KBM-7 (cell line): Measurements from ENCODE around the gene LBR.

Experiments used
- DNase-seq: peaks from one replicate; pipeline ENCODE4 v3.0.0-alpha.2; 2015
- in situ Hi-C: fragments of 300-500 bp; cut with MboI; formaldehyde crosslinking; loops from 2 replicates; pipeline ENCODE4 v1.14.3; 2020; ENCODE audit warnings: low sequenced_read_pairs, low pct_unique_long_range_greater_than_20kb, mixed read lengths

LBR gene

DNA sequence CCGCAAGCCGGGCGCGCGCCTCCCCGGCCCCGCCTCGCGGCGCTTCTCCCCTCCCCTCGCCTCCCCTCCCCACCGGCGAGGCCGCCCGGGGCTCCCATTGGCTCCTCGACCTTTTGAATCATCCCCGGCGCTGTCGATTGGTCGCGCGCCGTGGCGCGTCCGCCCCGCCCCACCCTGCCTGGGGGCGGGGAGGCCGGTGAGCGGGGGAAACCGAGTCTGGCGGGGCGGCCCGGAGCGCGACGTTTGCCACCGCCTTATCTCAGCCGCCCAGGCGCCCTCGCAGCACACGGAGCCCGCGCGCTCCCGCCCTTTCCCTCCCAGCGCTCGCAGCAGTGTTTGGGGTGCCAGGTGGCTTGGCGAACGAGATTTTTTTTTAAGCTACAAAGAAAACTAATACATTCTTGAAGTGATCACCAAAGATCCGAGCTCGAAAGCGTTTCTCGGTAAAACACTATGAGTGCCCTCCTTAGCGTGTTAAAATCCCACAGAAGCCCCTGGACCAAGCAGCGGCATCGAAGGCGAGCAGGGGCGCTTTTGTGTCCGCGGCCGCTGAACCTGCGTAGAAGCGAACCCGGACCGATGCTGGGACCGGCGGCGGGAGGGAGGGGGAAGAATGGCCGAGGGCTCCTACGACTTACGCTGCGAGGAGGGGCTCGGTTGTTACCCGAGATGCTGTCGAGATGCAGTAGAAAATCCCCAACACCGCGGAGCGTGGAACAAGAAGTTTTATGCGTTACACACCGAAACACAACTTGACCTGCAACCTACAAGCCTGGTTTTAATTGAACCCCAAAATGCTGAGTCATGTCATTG is 436 bp upstream of the LBR start:
- in situ Hi-C loops = no loop called here

DNA sequence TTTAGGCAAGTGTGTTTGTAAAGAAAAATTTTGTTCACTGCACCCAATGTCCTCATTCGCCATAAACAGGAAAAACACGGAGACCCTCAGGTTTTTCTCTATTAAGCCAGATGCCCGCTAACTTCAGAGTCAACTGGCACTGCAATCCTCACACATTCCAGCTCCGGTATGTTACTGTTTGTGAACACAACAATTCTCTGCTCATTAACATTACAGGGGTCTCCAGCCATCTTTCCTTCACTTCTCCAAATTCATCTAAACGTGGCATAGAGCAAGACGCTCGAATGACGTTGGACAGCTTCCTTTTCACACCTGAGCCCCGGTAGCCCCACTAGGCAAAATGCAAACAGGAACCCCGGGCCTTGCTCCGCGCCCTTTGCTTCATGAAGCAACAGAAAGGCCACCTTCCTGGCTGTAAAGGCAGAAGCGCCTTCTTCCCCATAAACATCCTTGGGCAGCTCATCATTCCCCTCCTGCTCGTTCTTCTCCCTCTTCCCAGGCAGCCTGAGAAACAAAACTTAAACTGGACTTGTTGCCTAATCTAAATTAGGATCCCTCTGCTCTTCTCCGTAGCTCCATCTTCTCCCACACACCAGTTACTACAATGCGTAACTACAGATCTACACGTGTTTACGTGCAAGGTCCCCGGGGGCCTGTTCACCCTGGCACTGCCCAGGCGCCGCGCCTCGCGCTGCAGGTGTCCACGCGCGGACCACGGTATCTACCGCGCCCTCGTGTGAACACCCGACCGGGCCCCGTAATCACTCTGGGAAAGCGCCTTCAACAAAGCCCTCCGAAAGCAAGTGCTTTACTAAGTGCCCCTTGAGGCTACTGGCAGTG is 1.2 kb downstream of the LBR start:
- DNase-seq = peak; percentile 58
- in situ Hi-C loops = no loop called here

More for the DNA sequence above, 436 bp upstream of the LBR start:
- DNase-seq = peak; percentile 88

DNA sequence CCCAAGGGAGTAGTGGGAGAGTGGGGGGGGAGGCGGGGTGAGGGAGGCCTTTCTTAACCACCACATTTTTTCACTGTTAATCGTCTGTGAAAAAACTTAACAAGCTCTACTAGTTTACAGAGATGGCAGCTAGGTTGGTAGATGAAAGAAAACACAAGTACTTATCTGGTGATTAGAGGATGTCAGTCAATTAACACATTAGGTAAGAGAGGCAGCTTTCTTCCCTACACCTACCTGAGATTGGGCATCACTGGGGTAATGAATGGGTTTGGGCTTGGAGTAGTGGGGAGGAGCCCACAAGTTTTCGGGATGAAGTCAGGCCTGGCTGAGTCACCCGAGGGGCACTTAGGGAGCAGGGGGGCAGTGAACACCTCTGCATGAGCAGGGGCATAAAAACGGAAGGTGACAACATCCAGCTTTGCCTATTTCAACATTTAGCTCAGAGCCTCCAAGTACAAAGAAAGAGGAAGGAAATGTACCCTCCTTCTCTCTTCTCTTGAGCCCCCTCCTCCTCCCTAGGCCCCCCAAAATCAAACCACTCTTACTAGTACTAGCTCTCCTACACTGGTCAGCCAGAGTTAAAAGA is 2.5 kb downstream of the LBR start:
- in situ Hi-C loops = no loop called here
- DNase-seq = peak; percentile 71

DNA sequence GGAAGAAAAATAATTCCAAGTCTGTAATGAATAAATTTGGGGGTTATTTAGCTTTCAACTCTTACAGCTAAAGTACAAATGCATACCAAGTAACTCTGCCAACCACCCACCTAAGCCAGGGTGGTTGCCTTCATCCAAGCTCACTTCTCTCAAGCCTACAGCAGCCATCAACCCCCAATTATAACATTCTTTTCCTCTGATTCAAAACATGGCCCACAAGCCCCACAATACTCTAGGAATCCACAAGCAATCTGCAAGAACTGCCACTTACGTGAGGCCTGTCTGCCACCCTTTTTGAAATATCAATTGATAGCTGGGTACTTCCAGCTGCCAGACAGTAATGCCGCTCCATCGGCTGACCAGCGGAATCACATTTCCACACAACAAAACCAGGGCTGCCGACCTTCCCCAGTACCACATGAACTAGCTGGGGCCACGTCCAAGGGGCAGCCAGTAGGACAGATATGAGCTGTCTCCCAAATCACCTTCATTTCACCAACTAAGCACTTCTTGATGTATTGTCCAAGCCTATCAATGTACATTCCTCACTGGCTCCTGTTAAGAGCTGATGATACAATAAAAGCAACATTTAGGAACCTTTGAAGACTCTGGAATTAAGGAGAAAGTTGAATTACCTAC is 3.2 kb downstream of the LBR start:
- in situ Hi-C loops = no loop called here
- no peak for DNase-seq

DNA sequence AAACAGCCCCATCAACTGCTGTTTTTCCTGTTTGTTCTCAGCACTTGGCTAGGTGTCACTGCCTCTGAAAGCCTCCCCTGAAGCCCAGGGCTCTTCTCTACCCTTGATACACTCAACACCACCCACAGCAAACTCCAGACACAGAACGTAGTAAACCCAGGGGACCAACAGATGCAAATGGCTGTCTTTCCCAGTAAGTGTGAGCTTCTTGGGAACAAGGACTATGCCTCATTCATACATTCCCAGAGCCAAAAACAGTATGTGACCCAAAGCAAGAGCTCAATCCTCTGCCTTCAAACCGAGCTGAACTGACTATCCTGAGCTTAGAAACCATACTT is 4.4 kb downstream of the LBR start:
- DNase-seq = no peak
- in situ Hi-C loops = no loop called here

DNA sequence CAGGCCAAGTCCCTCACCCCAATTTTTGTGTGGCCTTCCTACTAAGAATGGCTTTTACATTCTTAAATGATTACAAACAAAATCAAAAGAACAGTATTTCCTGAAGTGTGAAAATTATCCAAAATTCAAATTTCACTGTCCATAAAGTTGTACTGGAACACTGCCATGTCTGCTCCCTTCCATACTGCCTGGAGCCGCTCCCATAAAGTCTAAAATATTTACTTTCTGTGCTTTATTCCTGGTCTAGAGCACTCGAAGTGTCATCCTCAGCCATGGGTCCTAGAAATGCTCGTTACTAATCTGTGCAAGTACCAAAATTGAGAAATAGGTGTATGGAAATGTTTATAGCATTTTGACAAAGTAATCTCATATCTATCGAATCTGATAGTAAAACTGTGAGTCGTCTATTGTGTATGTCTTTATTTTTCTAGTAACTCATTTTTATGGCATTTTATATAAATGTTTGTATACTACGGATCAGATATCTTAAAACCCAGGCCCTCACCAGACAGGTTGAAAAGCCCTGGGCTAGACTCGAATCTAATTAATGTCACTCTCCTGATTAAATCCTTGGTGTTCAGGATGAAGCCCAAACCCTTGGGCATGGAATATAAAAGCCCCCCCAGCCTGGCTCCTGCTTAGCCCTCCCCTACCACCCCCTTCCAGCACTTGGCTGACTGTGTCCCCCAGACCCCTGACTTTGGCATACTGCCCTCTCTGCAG is 4.9 kb downstream of the LBR start:
- DNase-seq = no peak
- in situ Hi-C loops = no loop called here

DNA sequence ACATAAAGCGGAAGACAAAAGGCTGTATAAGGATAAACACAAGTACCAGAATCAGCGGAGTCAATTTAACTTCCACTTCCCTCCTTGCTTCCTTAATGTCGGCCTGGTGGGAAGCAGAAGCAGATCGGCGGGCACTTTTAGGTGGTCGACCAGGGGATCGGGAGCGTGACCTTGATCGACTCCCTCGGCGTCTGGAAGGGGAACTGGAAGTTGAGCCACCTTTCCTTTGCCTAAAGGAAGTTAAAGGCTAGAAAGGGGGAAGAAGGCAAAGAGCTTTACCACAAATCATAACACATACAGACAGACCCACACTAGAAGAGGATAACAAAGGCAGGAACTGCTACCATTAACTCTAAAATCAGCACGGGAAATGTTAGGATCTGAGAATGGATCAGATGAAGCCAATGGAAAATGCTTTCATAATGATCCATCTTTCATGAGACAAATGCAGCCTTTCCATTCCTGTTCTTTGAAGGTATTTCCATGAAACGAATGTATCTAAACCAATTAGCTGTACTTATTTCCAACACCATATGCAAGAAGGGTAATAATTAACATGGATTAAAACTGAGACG is 5.7 kb downstream of the LBR start:
- in situ Hi-C loops = no loop called here
- DNase-seq = peak; percentile 52

DNA sequence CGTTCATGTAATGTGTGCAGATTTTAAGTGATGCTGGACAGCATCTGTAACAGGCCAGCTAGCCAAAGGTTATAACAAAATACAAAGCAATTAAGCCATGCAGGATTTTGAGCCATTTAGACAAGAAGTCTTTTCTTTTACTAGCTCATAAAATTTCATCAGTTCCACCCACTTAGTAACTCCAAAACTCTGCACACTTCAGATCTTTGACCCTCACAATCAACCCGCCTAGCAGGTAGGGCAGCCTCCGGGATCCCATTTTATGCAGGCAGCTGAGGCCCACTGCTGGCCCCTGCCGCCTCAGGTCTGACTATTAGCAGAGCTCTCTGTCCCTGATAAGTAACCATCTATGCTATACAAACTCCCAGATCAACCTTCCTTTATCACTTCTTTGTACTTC is 9.2 kb downstream of the LBR start:
- in situ Hi-C loops = no loop called here
- DNase-seq = no peak

DNA sequence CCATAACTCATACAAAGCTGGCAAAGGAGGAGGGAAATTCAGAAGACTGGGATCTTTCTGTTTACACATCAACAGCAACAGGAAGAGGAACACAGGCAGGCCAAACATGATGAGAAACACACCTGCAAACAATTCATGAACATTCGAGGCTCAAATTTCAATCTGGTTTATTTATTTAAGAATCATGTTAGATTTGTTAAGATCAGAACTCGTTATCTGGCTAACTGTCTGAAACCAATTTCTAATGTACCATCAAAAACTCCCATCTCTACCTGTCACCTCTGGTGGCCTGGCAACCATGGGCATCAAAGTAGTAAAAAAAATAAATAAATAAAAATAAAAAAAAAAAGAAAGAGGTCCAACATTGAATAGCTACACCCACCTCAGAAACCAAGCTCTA is 9.8 kb downstream of the LBR start:
- DNase-seq = no peak

DNA sequence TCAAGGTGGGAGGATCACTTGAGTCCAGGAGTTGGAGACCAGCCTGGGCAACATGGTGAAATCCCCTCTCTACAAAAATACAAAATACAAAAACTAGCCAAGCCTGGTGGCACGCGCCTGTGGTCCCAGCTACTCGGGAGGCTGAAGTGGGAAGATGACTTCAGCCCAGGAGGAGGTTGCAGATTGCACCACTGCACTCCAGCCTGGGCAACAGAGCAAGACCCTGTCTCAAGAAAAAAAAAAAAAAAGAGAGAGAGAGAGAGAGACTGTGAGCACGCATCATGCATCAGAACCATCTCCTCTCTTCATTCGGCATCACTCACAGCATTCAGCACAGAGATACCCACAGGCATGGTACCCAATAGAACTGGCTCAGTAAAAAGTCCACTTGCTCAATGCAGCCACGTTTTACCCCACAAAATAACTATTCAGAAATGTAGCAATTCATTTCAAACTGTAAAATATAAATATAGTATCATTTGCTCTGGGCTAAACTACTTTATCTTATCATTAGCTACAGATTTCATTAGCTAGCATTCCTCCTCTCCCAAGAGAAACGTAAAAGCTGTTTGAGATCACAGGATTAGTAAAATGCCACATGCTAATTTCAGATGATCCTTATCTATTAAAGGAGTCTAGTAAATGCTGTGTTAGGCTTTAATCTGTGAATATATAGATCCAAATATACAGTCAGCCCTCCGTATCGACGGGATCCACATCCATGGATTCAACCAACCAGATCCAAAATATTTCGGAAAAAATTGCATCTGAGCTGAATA is 11.7 kb downstream of the LBR start:
- in situ Hi-C loops = no loop called here
- DNase-seq = no peak

More for the DNA sequence above, 9.8 kb downstream of the LBR start:
- in situ Hi-C loops = no loop called here

DNA sequence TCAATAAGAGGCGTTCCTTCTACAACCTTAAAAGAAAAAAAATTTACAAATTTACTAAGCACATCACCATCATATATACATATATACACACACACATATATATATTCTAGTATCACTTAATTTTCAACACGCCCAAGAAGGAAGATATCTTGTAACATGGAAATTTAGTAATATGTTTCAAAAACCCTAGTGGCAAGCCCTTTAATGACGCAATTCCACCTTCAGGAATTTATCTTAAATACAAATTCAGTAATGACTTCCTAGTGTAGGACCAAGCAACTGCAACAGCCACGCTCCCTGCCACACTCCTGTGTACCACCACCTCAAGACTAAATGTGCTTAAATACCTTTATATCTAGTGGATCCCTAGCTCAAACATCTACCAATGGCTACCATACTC is 12.5 kb downstream of the LBR start:
- DNase-seq = no peak
- in situ Hi-C loops = no loop called here

DNA sequence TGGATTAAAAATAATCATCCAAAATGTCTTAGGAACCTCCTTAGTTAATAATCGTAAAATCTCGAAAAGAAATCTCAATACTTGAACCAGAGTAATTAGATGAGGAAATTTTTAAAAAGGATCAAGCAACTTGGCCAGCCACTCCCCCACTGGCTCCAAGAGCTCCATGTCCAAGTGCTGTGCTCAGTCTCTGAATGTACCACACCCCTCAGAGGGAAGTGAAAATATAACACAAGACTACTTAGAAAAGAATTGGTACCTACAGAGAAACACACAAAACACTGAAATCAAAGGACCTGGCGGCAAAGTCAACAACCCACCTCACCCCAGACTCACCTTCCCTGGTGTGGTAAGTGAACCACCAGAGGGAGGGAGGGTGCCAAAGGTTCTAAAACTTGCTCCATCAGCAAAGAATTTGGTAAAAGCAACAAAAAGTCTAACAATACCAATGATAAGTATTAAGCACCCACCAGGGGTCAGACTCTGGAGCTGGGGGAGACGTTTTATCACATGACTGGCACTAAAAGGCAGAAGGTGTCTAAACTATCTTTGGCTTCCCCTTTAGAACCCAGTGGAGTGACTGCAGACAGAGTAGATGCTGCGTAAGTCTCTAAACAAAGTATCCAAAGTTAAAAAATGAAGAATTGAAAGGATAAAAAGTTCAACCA is 14.0 kb downstream of the LBR start:
- in situ Hi-C loops = no loop called here
- DNase-seq = no peak

DNA sequence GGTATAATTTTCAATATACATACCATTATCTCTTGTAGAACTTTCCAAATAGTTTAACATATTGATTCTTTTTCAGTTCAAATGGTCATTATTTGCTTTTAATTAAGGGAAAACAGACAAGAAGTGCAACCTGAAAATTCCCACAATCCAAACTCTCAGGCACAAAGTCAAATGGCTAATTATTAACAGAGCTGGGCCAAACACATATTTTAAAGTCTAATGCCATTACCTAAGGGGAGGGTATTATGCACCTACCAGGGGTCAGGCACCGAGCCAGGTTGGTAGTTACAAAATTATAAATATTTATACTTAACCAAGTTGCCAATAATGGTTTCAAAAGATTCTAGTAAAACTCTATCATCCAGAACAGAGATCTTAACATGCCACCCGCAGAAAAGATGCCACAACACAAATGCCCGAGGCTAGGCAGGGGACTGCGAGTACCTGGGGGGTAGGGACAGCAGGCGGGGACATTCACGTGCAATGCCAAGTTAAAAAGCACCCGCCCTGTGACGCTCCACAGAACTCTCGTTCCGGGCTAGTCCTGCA is 15.0 kb downstream of the LBR start:
- in situ Hi-C loops = no loop called here
- no peak for DNase-seq

DNA sequence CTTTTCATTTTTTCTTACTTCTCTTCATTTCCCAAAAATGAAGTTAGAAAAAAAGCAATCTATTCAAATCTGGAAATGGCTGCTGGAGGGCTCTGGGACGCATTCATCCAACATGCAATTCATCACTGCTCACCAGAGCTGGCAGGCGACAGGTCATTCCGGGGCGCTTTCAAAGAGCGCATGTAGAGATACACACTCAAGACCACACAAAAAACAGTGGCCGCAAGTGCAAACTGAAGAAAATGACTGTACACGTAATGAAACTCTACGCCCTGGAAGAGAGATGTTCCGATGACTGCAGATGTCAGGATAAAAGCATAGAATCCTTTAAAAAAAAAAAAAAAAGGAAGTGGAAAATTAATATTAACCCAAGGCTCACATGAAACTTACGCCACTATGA is 15.5 kb downstream of the LBR start:
- no peak for DNase-seq
- in situ Hi-C loops = no loop called here

DNA sequence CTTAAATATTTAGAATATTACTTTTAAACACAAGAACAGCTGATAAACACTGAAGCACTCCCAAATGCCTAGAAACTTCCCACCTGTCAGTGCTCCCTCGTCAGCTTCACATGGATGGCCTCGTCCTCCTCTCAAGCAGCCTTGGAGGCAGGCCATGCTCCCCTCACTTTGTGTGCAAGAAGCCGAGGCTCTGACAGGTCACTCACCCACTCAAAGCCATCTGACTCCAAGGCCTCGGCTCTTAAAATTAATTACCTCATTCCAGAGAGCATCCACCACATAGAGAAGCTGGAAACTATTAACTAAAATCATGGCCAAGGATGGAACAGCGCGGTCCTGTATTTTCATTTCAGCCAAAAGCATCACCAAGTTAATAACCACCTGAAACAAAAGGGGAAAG is 17.8 kb downstream of the LBR start:
- DNase-seq = no peak
- in situ Hi-C loops = no loop called here

DNA sequence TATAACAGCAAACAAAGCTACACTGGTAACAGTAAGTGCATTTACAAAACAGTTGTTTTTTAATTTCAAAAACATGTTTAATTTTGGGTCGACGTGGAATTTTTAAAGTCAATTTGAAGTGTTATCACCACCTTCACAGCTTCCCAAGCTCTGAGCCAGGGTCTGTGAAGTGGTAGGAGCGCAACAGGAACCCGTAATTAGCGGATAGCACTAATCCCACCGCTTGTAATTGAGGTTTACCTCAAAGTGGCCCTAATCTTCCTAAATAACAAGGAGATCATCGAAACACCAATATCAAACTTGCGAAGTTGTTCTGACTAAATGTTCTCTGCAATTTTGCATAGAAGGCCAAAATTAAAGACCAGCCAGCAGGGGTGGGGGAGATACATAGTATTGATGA is 18.8 kb downstream of the LBR start:
- in situ Hi-C loops = no loop called here
- no peak for DNase-seq

DNA sequence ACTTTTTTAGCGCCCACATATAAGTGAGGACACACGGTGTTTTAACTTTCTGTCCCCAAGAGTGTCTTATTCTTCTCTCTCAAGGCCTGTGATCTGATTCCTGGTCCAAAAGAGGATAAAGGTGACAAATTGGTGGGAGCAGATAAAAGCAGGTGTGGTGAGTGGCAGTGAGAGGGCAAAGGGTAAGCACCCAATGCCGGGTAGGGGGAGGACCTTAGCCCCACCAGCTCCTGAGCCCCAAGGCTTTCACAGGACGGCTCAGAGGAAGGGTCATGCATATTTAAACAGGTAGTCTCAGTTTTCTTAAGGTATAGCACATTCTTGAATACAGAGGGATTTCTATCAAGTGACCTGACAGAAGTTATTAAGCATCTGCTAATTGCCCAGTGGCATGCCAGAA is 19.6 kb downstream of the LBR start:
- in situ Hi-C loops = no loop called here
- DNase-seq = no peak
